ENCODE results near the gene ACRV1.
"Not testable (repeated sequence)": the region's sequence is repeated elsewhere in the genome, so short reads cannot be mapped to it uniquely, and the experiment has no call there.

The ACRV1 gene

GRCh38 chr11:125680747-125681146 lies at the start of gene ACRV1:
TSS of gene ACRV1 (minus strand) at chr11:125680847. CDS start at chr11:125680780, 67 bp downstream.
- no peak within 1 kb of the TSS for H3K4me3 ChIP-seq (ENCODE audit: low read depth, low read length)
- TF ChIP-seq CTCF (IDR thresholded peaks at IDR 0.05; ENCODE audit: low read depth, low read length) = no peak

GRCh38 chr11:125728969-125729368 lies 48.3 kb upstream of the ACRV1 start:
- TF ChIP-seq CTCF (IDR thresholded peaks at IDR 0.05; ENCODE audit: low read depth, low read length) = no peak
- no peak overlapping the region for H3K4me3 ChIP-seq (ENCODE audit: low read depth, low read length)

DNA sequence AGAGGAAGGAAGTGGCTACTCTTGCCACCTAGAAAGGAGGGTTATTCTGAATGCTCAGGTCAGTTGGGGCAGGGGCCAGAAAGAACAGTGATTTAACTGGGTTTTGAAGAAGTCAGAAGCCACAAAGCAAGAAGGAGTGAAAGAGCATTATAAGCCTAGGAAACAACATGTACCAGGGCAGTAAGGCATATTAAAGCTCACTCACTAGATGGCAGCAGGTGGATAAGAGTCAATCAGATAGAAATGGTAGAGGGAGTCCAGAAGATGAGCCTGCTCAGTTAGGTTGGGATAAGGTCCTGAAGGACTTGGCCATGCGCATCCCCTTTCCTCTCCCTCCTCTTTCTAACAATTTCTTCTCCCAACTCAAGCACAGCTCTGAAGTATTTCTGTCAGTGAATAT lies 43.5 kb upstream of the ACRV1 start:
- H3K4me3 ChIP-seq (ENCODE audit: low read depth, low read length) = no peak overlapping the region
- no peak for TF ChIP-seq CTCF (IDR thresholded peaks at IDR 0.05; ENCODE audit: low read depth, low read length)

- no peak overlapping the region for H3K4me3 ChIP-seq (ENCODE audit: low read depth, low read length)
- TF ChIP-seq CTCF (IDR thresholded peaks at IDR 0.05; ENCODE audit: low read depth, low read length) = no peak
These were observed 40.1 kb upstream of the ACRV1 start for GRCh38 chr11:125720781-125721180.

DNA sequence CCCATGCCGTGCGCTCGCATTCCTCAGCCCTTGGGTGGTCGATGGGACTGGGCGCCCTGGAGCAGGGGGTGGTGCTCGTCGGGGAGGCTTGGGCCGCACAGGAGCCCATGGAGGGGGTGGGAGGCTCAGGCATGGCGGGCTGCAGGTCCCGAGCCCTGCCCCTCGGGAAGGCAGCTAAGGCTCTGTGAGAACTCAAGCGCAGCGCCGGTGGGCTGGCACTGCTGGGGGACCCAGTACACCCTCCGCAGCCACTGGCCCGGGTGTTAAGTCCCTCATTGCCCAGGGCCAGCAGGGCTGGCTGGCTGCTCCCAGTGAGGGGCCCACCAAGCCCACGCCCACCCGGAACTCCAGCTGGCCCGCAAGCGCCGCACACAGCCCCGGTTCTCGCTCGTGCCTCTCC lies 24.0 kb upstream of the ACRV1 start:
- not testable (repeated sequence) for H3K4me3 ChIP-seq (ENCODE audit: low read depth, low read length)

DNA sequence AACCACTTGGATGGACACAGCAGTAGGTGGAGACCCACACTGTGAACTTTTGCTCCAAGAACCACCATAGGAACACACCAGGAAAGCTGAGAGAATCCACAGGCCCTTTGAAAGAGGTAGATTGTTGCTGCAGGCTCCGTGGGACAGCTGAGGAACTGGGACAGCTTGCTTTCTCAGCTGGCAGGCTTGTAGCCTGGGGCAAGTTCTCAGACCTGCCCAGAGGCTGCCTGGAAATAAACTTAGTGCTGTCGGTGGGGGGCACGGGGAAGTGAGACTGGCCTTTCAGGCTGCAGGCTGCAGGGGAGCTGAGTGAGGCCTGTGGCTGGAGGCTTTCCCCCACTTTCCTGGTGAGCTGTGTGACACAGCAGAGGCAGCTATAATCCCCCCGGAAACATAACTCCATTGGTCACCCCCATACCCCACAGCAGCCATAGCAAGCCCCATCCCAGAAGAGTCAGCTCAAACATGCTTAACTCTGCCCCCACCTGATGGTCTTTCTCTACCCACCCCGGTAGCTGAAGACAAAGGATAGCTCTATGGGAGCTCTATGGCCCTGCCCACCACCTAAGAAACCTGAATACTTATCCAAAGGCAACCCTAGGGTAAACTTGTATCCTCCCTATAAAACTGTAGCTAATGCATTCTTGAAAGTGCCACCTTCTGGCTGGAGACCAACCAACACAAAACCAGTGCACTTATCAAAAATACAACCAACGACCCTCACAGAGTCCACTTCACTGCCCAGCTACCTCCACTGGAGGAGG lies 21.4 kb upstream of the ACRV1 start:
- H3K4me3 ChIP-seq (ENCODE audit: low read depth, low read length) = no peak overlapping the region
- no peak for TF ChIP-seq CTCF (IDR thresholded peaks at IDR 0.05; ENCODE audit: low read depth, low read length)

GRCh38 chr11:125701018-125701610 lies 20.5 kb upstream of the ACRV1 start:
- no peak for TF ChIP-seq CTCF (IDR thresholded peaks at IDR 0.05; ENCODE audit: low read depth, low read length)
- H3K4me3 ChIP-seq (ENCODE audit: low read depth, low read length) = no peak overlapping the region

Data from WI38 (cell line).